K562 (cell line): ENCODE measurements around the gene TFPT. TPM values are rescaled to one million over a fixed set of nuclear protein-coding genes. Genes with fewer than 3 reads are reported as not detected.

Experiments
- ARHGAP35 ChIP-seq: fragments of 450-650 bp; IDR thresholded peaks from 2 replicates; pipeline ENCODE4 v1.6.1; 2018; ENCODE audit not compliant: partially characterized antibody
- ASH1L ChIP-seq: fragments of 450-650 bp; IDR thresholded peaks from 2 replicates; pipeline ENCODE4 v1.6.1; 2018; ENCODE audit warnings: borderline replicate concordance, mild to moderate bottlenecking, low read depth; ENCODE audit not compliant: partially characterized antibody
- ATF1 ChIP-seq, 2 experiments: fragments of 450-650 bp in 1 of 2; IDR thresholded peaks; 2 replicates each; pipeline ENCODE4 v1.6.1; 2016; ENCODE audit warnings: missing compliant biosample characterization in 1 of 2, missing genetic modification characterization in 1 of 2
- BACH1 ChIP-seq: fragments of 200-800 bp; sonication (Bioruptor generic); IDR thresholded peaks from 2 replicates; pipeline ENCODE4 v1.6.1; 2016; ENCODE audit warnings: missing genetic modification characterization, missing compliant biosample characterization
- BCLAF1 ChIP-seq, 2 experiments: fragments of 450-650 bp in 1 of 2; IDR thresholded peaks; 2 replicates each; pipeline ENCODE4 v1.6.1; 2011 to 2017; ENCODE audit warnings: low read depth in 2 of 2, antibody characterized with exemption in 1 of 2, borderline replicate concordance in 1 of 2, low read length in 1 of 2, mild to moderate bottlenecking in 1 of 2, mixed read lengths in 1 of 2; ENCODE audit not compliant: control insufficient read depth in 1 of 2
- CAMTA2 ChIP-seq: fragments of 250-450 bp; sonication (Bioruptor Pico); conservative IDR thresholded peaks from 2 replicates; pipeline ENCODE4 v1.5.1; 2022
- CBFA2T2 ChIP-seq: fragments of 450-650 bp; conservative IDR thresholded peaks from 2 replicates; pipeline ENCODE4 v1.6.1; 2017; ENCODE audit warnings: mild to moderate bottlenecking
- GATA2 ChIP-seq: sonication (generic); formaldehyde crosslinking; IDR thresholded peaks from 2 replicates; pipeline ENCODE4 v1.4.0; 2020; ENCODE audit warnings: mild to moderate bottlenecking, missing genetic modification reagents
- HDAC1 ChIP-seq, 2 experiments: fragments of 450-650 bp; IDR thresholded peaks; 2 replicates each; pipeline ENCODE4 v1.6.1; 2016 to 2017; ENCODE audit warnings: inconsistent platforms in 1 of 2, mild to moderate bottlenecking in 1 of 2, moderate library complexity in 1 of 2
- HINFP ChIP-seq: fragments of 450-650 bp; conservative IDR thresholded peaks from 2 replicates; pipeline ENCODE4 v1.6.1; 2016; ENCODE audit warnings: missing genetic modification characterization, low read depth, mild to moderate bottlenecking, control low read depth, missing compliant biosample characterization
- KDM2B ChIP-seq: fragments of 250-450 bp; sonication (Bioruptor Pico); IDR thresholded peaks from 2 replicates; pipeline ENCODE4 v1.8.0; 2021; ENCODE audit warnings: mild to moderate bottlenecking, moderate library complexity
- NKRF ChIP-seq: fragments of 450-650 bp; IDR thresholded peaks from 2 replicates; pipeline ENCODE4 v1.6.1; 2016; ENCODE audit warnings: borderline replicate concordance
- NR2C1 ChIP-seq, 2 experiments: fragments of 450-650 bp; IDR thresholded peaks; 2 replicates each; pipeline ENCODE4 v1.6.1; 2017; ENCODE audit warnings: mild to moderate bottlenecking in 2 of 2, antibody characterized with exemption in 1 of 2, inconsistent platforms in 1 of 2, missing compliant biosample characterization in 1 of 2, missing genetic modification characterization in 1 of 2
- NR2C2 ChIP-seq, 2 experiments: fragments of 200-800 bp in 1 of 2; sonication (Bioruptor generic) in 1 of 2; sonication (generic) in 1 of 2; formaldehyde crosslinking in 1 of 2; IDR thresholded peaks; 2 replicates each; pipeline versions ENCODE4 v1.6.1 to v1.8.0; 2016 to 2022; ENCODE audit warnings: mild to moderate bottlenecking in 1 of 2, missing compliant biosample characterization in 1 of 2, missing genetic modification characterization in 1 of 2, missing genetic modification reagents in 1 of 2
- SAP30 ChIP-seq: fragments of 200-600 bp; sonication (generic); IDR thresholded peaks from 2 replicates; pipeline ENCODE4 v1.6.1; 2012; ENCODE audit warnings: borderline replicate concordance, low read depth, mild to moderate bottlenecking, moderate library complexity, low read length, control low read depth, inconsistent platforms; ENCODE audit not compliant: insufficient read depth, poor library complexity, severe bottlenecking
- SRSF3 ChIP-seq: fragments of 200-400 bp; formaldehyde crosslinking; IDR thresholded peaks from 2 replicates; pipeline ENCODE4 v1.6.1; 2016; ENCODE audit warnings: mild to moderate bottlenecking, low read length, moderate library complexity; ENCODE audit not compliant: insufficient read depth
- ZFX ChIP-seq: sonication (generic); formaldehyde crosslinking; IDR thresholded peaks from 2 replicates; pipeline ENCODE4 v1.8.0; 2022; ENCODE audit warnings: mild to moderate bottlenecking, missing genetic modification reagents, moderate library complexity
- ZNF133 ChIP-seq: fragments of 250-450 bp; sonication (Bioruptor Pico); IDR thresholded peaks from 2 replicates; pipeline ENCODE4 v1.4.0; 2020; ENCODE audit warnings: mild to moderate bottlenecking
- ZNF282 ChIP-seq: sonication (generic); formaldehyde crosslinking; IDR thresholded peaks from 2 replicates; pipeline ENCODE4 v1.8.1; 2023; ENCODE audit warnings: missing genetic modification reagents
- ZNF431 ChIP-seq: sonication (generic); formaldehyde crosslinking; IDR thresholded peaks from 2 replicates; pipeline ENCODE4 v1.8.0; 2022; ENCODE audit warnings: mild to moderate bottlenecking, missing genetic modification reagents
- polyA plus RNA-seq, 8 experiments: library from polyadenylated mRNA; depleted of rRNA in 4 of 8; stranded (reverse) in 5 of 8; unstranded in 3 of 8; fragments of >200 nt; fragmentation: Nextera tagmentation in 2 of 8; fragmentation: Illumina TruSeq in 1 of 8; extraction: Ambion mirVana in 2 of 8; extraction: Trizol in 1 of 8; gene quantifications; 2 replicates each; pipeline versions ENCODE4 v1.2.1 to v1.2.3, GENCODE V29; 2011 to 2014; ENCODE audit warnings: inconsistent platforms in 1 of 8, missing spikeins in 1 of 8
- total RNA-seq, 7 experiments: library from RNA; depleted of rRNA in 6 of 7; stranded (reverse); fragments of >200 nt in 6 of 7; fragmentation: Illumina TruSeq in 2 of 7; extraction: Trizol in 2 of 7; gene quantifications; 2 replicates each; pipeline versions ENCODE4 v1.2.1 to v1.2.3, GENCODE V29; 2011 to 2021; ENCODE audit warnings: low replicate concordance in 1 of 7

Gene TFPT
- total and polyA plus RNA-seq, 9 of the 15 experiments (the other 6 are each of a cell fraction or from before 2014, with no cell fraction given): 0.72 to 16.4 (median 9.2) TPM

GRCh38 chr19:54160182-54160811 lies 44.8 kb upstream of the TFPT start (continued):
- no peak for TF ChIP-seq HINFP (tag)
- no peak for TF ChIP-seq ZNF133 (CRISPR knock-in tag)
- TF ChIP-seq CAMTA2 (CRISPR knock-in tag): no peak
- TF ChIP-seq NR2C1 (IDR thresholded peaks at IDR 0.05): peak; percentile 41; the same call in 1 of the 2 replicates
- peak; percentile 42; the same call in 1 of the 2 replicates for TF ChIP-seq NR2C1 (tag; IDR thresholded peaks at IDR 0.05)
- TF ChIP-seq CBFA2T2: no peak
- TF ChIP-seq ASH1L: no peak
- peak; percentile 49; the same call in 1 of the 2 replicates for TF ChIP-seq NKRF
- TF ChIP-seq ATF1 (CRISPR knock-in tag; IDR thresholded peaks at IDR 0.05): no peak
- TF ChIP-seq ATF1 (tag; IDR thresholded peaks at IDR 0.05): no peak
- peak; percentile 75 for TF ChIP-seq ARHGAP35
- TF ChIP-seq KDM2B (CRISPR knock-in tag): 0 out of 2 replicates have a peak, but pooled peaks have one; percentile 36
- no peak for TF ChIP-seq ZNF431 (CRISPR knock-in tag)
- TF ChIP-seq SRSF3: no peak
- TF ChIP-seq BCLAF1 (IDR thresholded peaks at IDR 0.05; ENCODE audit: borderline replicate concordance in 1 of 2, control insufficient read depth in 1 of 2, low read depth in 2 of 2, low read length in 1 of 2): no peak
- TF ChIP-seq ZNF282 (CRISPR knock-in tag): 0 out of 2 replicates have a peak, but pooled peaks have one; percentile 39
- TF ChIP-seq SAP30: peak; percentile 73
- TF ChIP-seq NR2C2 (CRISPR knock-in tag; IDR thresholded peaks at IDR 0.05): no peak
- TF ChIP-seq NR2C2 (tag; IDR thresholded peaks at IDR 0.05): 0 out of 2 replicates have a peak, but pooled peaks have one; percentile 24
- TF ChIP-seq HDAC1 (IDR thresholded peaks at IDR 0.05): peak in 1 of 2 experiments; percentile 69; a peak in 2 of 4 replicates
- no peak for TF ChIP-seq GATA2 (CRISPR knock-in tag)
- TF ChIP-seq BACH1: no peak
- peak; percentile 44 for TF ChIP-seq ZFX
